ENCODE data around the gene PPM1H.

The PPM1H gene

DNA sequence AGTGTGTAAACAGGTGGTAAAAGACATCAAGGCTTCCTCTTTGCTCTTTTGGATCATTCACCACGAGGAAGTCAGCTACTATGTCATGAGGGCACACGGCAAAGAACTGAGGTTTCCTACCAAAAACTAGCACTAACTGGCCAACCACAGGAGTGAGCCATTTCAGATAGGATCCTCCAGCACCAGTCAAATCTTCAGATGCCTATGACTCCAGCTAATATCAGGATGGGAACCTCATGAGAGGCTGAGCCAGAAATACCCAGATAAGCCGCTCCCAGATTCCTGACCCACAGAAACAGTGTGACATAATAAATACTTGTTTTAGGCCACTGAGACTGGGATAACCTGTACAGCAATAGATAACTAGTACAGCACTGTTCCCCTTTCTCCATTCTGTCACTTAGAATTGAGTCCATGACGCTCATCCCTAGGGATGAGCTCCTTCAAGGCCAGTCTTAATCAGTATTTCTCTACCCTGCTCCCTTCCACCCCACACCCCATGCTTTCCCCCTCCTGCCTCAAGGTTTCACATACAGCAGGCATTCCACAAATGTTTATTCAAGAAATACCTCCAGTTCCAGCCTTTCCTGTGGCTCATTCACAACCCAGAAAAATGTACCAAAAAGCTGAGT lies 68.4 kb downstream of the PPM1H start:
- DNase-seq = peak; percentile 36

DNA sequence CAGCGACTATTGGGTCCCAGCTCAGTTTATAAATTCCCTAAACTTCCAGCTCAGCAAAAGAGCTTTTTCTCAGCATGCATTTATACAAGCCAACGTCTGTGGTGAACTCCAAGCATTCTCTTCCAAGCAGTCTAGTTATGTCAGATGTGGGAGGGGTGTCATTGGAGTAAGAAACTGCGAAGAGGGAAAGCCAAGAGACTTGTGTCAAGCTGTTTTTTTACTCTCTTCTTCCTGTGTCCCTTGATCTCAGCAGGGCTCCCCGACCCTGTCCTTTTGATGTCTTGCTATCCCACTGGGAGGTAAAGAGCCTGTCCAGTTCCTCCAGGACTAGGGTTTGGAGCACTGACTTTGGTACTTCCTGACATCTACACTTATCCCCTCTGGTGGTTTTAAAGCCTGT lies 69.0 kb downstream of the PPM1H start:
- DNase-seq = no peak

DNA sequence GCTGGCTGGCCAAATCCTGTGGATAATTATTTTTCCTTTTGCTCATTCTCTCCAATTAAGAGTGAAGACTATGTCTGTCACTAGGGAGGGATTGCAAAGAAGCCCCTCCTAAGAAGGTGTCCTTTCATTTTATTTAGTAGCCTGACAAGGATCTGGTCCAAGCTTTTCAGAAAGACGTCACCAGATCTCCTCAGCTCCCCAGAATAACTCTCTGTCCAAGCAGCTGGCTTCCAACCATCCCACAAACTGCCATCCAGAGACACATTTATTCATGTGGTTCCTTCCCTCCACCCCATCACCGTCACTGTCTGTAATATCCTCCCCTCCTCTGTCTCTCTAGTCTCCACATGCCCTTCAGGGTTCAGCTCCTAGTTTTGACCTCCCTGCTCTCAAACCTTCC lies 69.9 kb downstream of the PPM1H start:
- no peak for DNase-seq

DNA sequence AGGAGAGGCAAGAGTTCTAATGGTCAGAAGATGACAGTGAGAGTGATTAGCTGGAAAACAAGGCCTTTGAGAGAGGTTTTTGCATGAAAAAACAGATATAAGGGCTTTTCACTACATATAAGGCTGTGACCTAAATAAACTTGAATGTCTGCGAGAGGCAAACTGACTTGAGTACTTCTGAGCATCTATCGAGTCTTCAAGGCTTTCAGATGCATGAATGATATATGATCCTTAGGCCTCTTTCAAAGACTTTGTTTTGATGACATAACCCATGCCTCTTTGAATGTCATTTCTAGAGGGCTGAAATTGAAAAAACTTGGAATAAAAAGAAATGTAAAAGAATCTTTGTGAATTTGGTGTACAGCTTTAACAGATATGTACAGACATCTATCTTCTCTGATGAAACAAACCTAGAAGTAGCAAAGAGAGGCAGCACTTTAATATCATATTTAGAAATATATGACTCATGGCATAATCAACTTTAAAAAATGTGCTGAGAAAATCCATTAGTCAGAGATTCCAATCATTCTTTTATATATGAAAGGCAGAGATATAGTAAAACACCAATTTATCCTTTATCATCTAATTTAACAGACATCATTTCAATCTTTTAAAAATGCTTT lies 72.6 kb downstream of the PPM1H start:
- DNase-seq = peak; percentile 17

- no peak for DNase-seq
These were observed 73.4 kb downstream of the PPM1H start for GRCh38 chr12:62861586-62861985.

GRCh38 chr12:62860501-62861411 lies 74.2 kb downstream of the PPM1H start:
- DNase-seq = peak; percentile 25

- DNase-seq = no peak
These were observed 74.9 kb downstream of the PPM1H start for GRCh38 chr12:62860020-62860419.

- DNase-seq = peak; percentile 35
These were observed 75.6 kb downstream of the PPM1H start for GRCh38 chr12:62859321-62859737.

DNA sequence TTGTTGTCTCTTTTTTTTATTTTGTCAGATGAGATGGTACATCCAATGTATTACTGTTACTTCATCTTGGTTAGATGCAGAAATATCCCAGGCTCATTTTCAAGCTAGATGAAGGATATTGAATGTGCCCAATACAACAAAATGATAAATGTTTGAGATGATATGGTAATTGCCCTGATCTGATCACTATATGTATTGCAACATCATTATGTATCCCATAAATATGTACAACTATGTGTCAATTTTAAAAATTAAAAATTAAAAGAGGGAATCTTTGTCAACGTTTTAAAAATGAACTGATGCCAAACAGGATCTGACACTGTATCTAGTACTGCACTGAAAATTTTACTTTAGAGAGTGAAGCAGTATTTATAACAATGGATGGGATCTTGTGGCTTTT lies 78.5 kb downstream of the PPM1H start:
- no peak for DNase-seq

GRCh38 chr12:62854024-62854423 lies 80.9 kb downstream of the PPM1H start:
- no peak for DNase-seq

DNA sequence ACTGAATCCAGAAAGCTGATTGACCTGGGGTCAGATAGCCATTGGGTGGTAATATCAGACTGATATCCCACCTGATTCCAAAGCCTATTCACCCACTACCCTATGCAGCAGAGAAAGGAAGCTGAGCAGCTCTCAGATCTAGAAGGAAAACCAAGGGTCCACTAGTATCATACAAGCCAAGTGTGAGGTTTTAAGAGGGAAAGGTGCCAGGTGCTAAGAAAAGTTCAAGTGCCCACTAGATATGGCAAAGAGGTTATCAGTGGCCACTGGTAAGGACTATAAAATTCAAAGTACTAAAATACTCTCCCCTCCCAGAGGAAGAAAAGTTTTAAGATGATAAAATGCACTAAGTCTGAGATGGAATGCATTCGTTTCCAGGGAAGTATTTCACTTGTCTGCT lies 85.6 kb downstream of the PPM1H start:
- no peak for DNase-seq

DNA sequence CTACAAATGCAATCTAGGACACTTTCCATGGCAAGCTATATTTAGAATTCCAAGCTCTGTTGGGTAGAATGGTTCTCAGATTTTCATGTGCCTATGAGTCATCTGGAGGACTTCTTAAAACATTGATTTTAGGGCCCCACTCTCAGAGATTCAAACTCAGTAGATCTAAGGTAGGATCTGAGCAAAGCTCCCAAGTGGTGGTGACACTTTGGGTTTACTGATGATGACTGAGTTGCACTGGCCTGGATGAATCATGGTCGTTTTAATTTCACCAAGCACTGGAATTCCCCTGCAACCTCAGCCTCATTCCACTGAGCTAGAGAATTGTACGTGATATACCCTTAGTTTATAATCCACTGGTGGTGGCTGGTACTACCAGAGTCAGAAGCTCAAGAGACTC lies 86.5 kb downstream of the PPM1H start:
- DNase-seq = no peak

- no peak for DNase-seq
These were observed 87.2 kb downstream of the PPM1H start for GRCh38 chr12:62847709-62848108.

DNA sequence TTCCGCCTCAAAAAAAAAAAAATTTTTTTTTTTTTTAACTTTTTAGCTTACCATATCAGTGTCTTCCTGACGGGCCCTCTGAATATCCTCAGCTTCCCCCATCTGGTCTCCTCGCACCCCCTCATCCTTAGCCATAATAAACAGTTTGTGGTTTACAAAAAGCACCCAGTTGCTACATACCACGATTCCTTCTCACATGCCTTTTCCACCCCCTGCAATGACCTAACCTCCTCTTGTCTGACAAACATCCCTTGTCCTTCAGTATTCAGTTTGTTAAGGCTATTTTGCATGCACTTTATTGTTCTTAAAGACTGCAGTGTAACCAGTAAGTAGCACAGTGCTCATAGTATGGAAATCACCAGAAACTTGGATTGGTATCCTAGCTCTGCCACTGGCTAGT lies 88.5 kb downstream of the PPM1H start:
- no peak for DNase-seq

- DNase-seq = no peak
These were observed 90.0 kb downstream of the PPM1H start for GRCh38 chr12:62844915-62845314.

- no peak for DNase-seq
These were observed 91.2 kb downstream of the PPM1H start for GRCh38 chr12:62843716-62844115.

DNA sequence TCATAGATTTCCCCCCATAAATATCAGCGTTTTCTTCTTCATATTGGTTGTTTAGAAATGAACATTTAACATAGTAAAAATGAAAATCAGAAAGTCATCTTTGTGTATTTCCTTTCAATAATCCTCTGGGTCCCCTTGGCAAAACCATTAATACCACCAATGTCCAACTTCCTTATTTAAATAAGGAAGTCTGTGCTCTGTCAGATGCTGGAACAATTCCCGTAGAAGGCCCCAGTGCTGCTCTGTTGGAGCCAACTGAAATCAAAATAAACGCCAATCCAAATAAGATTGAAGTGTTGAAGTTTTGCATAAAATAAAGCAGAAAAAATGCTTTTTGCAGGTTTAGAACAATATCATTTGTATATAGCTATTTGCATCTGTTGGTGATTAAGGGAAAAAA lies 93.1 kb downstream of the PPM1H start:
- DNase-seq = no peak

DNA sequence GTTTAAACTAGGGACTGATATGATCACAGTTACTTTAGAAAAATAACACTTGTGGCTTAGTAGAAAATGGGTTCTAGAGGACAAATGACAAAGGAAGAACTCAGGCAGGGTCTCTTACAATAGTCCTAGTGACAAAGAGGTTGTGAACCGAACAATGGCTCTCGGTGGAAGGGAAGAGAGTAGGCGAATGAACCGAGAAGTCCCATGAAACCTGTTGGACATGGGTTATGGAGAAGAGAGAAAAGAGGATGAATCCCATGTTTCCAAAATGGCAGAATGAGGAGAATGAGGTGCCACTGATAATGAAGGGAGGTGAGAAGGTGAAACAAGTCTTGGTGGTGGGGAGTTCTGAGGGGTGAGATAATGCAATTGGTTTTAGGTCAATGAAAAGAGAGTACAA lies 94.1 kb downstream of the PPM1H start:
- DNase-seq = no peak

GRCh38 chr12:62839869-62840660 lies 94.9 kb downstream of the PPM1H start:
- DNase-seq = no peak

DNA sequence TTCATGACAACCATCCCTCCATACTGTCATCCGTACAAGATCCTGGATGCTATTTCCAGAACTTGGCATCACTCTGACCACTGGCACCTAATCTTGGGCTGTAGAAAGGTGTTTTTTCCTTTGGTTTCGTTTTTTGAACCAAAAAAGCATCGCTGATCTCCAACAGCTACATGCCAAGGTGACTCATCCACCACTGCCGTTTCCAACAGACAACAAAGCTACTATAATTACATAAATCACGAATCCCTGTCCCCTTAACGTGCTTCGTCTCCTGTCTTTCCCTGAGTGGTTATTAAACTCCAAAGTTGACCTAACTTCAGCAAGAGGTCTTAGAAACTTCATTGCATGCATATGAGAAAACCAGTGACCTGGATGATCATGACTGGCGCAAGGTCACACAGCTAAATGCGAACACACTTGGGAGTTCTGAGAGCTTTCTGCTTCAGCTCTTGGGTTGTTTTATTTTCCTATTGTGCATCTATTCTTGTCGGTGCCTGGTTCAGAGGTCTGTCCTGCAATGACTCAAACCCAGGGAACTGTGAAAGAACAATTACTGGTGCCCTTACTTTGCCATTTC lies 99.9 kb downstream of the PPM1H start:
- DNase-seq = no peak

GRCh38 chr12:62834406-62834805 lies 100.5 kb downstream of the PPM1H start:
- DNase-seq = no peak

DNA sequence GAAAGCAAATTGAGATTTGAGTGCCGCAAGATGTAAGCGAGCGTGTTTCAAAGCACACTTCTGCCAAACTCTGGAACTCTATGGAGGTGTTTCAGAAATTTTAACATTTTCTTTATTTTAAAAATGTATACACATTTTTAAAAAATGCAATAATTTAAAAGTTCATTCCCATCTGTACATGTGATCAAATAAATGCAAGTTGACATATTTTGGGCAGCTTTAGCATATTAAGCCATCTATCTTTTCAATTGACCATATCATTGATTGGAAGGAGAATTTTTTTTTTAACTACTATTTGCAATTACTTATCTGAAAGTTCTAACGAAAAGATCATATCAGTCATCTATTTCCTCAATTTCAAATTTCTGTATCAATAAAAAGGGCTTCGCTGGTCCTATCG lies 101.3 kb downstream of the PPM1H start:
- DNase-seq = no peak

- no peak for DNase-seq
These were observed 102.4 kb downstream of the PPM1H start for GRCh38 chr12:62832558-62832957.
